GM12864 (cell line): ENCODE measurements around the gene FHL2.
"Not testable (repeated sequence)": the region's sequence is repeated elsewhere in the genome, so short reads cannot be mapped to it uniquely, and the experiment has no call there.

Experiments used
- DNase-seq: peaks from one replicate; pipeline ENCODE4 v3.0.0-alpha.2; 2011; ENCODE audit warnings: low read depth
- H3K4me3 ChIP-seq: 2 replicates; pipeline ENCODE4 v1.5.1; 2011; ENCODE audit warnings: mild to moderate bottlenecking, low read depth, low read length, control low read depth
- CTCF ChIP-seq: IDR thresholded peaks from 2 replicates; pipeline ENCODE4 v1.5.1; 2011; ENCODE audit warnings: low read depth, mild to moderate bottlenecking, moderate library complexity, low read length, control low read depth, inconsistent platforms; ENCODE audit errors: missing control alignments

The FHL2 gene

GRCh38 chr2:105431367-105432043 is 32.7 kb upstream of the FHL2 start:
- no peak for TF ChIP-seq CTCF
- H3K4me3 ChIP-seq, result no peak overlapping the region
- DNase-seq, result no peak

GRCh38 chr2:105428387-105429018 is 29.7 kb upstream of the FHL2 start:
- H3K4me3 ChIP-seq, result no peak overlapping the region
- no peak for TF ChIP-seq CTCF
- no peak for DNase-seq

GRCh38 chr2:105427485-105427884 is 28.6 kb upstream of the FHL2 start:
- no peak for TF ChIP-seq CTCF
- no peak overlapping the region for H3K4me3 ChIP-seq
- DNase-seq, result no peak

GRCh38 chr2:105426626-105427292 is 27.9 kb upstream of the FHL2 start:
- H3K4me3 ChIP-seq, result no peak overlapping the region
- no peak for DNase-seq
- no peak for TF ChIP-seq CTCF

- H3K4me3 ChIP-seq, result no peak overlapping the region
- no peak for DNase-seq
- no peak for TF ChIP-seq CTCF
Measured at GRCh38 chr2:105425936-105426625, 27.2 kb upstream of the FHL2 start.

- DNase-seq, H3K4me3 ChIP-seq: not testable (repeated sequence)
Measured at GRCh38 chr2:105424836-105425235, 26.0 kb upstream of the FHL2 start.

- DNase-seq, result no peak
- no peak for TF ChIP-seq CTCF
- H3K4me3 ChIP-seq, result no peak overlapping the region
Measured at GRCh38 chr2:105422801-105423200, 23.9 kb upstream of the FHL2 start.
